ENCODE results near the gene UGT1A9. TPM values are rescaled to one million over a fixed set of nuclear protein-coding genes. Genes with fewer than 3 reads are reported as not detected.
"Not testable (repeated sequence)": the region's sequence is repeated elsewhere in the genome, so short reads cannot be mapped to it uniquely, and the experiment has no call there.

UGT1A9 gene
- polyA plus RNA-seq, 1 donor from 2014 or later = not detected

- H3K9ac ChIP-seq (ENCODE audit: low read length) = no peak overlapping the region
- TF ChIP-seq REST (IDR thresholded peaks at IDR 0.05; ENCODE audit: borderline replicate concordance) (no peak), MXI1 (conservative IDR thresholded peaks at IDR 0.05; ENCODE audit: poor library complexity, severe bottlenecking) (no peak), TAF1 (IDR thresholded peaks at IDR 0.05; ENCODE audit: low read depth) (no peak), EP300 (conservative IDR thresholded peaks at IDR 0.05; ENCODE audit: poor library complexity, severe bottlenecking) (no peak), EZH2 (IDR thresholded peaks at IDR 0.05; ENCODE audit: borderline replicate concordance, insufficient read depth, low read length, poor library complexity, severe bottlenecking) (no peak), SMC3 (conservative IDR thresholded peaks at IDR 0.05; ENCODE audit: poor library complexity) (no peak)
- TF ChIP-seq, protein P1, sequence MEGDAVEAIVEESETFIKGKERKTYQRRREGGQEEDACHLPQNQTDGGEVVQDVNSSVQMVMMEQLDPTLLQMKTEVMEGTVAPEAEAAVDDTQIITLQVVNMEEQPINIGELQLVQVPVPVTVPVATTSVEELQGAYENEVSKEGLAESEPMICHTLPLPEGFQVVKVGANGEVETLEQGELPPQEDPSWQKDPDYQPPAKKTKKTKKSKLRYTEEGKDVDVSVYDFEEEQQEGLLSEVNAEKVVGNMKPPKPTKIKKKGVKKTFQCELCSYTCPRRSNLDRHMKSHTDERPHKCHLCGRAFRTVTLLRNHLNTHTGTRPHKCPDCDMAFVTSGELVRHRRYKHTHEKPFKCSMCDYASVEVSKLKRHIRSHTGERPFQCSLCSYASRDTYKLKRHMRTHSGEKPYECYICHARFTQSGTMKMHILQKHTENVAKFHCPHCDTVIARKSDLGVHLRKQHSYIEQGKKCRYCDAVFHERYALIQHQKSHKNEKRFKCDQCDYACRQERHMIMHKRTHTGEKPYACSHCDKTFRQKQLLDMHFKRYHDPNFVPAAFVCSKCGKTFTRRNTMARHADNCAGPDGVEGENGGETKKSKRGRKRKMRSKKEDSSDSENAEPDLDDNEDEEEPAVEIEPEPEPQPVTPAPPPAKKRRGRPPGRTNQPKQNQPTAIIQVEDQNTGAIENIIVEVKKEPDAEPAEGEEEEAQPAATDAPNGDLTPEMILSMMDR (IDR thresholded peaks at IDR 0.05; ENCODE audit: poor library complexity, severe bottlenecking) = no peak
Measured at GRCh38 chr2:233743464-233744259, 72.0 kb downstream of the UGT1A9 start.

DNA sequence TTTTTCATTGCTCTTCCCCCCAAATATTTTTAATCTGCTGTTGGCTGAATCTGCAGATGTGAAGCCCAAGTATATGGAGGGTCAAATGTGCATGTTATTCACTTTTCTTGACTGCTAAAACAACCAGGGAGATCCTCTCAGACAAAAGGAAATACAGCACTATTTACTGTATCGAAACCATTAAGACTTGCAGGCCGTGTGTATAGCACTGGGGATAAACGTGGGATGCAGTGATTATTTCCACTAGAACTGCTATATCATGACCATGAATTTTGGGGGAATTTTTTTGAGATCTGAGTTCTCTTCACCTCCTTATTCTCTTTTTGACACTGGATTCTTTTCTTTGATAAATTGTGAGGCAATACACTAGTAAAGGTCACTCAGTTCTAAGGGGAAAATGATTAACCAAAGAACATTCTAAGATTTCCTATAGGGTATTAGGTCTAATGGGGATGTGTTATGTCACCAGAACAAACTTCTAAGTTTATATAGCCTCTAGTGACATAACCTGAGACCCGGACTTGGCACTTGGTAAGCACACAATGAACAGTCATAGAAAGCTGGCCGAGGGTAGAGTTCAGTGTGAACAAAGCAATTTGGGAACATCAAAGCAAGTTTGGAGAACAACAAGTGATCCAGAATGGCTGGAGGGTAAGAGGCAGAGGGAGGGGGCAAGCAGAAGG is 73.5 kb downstream of the UGT1A9 start:
- Histone ChIP-seq H3K9me3 (ENCODE audit: low read length) (no peaks in the 10 kb centered on the region), H3K36me3 (ENCODE audit: insufficient read depth, low read length) (no peaks in the 10 kb centered on the region), H3K9me2 (ENCODE audit: insufficient read depth, low read length) (no peaks in the 10 kb centered on the region), H3K27ac (ENCODE audit: low read length) (no peak overlapping the region), H3K79me2 (replicated peaks; ENCODE audit: insufficient read depth, low read length) (no peaks in the 10 kb centered on the region), H3F3A (ENCODE audit: insufficient read depth, low read length, poor library complexity, severe bottlenecking) (no peaks in the 10 kb centered on the region), H2AFZ (ENCODE audit: low read depth, low read length) (no peak overlapping the region), H3K4me2 (ENCODE audit: low read length) (no peak overlapping the region), H4K20me1 (ENCODE audit: insufficient read depth) (no peaks in the 10 kb centered on the region), H3K9ac (ENCODE audit: low read length) (no peak overlapping the region), H3K4me3 (ENCODE audit: low read length) (no peak overlapping the region), H3K27me3 (ENCODE audit: insufficient read depth, low read depth, low read length) (no peaks in the 10 kb centered on the region)
- TF ChIP-seq SMC3 (conservative IDR thresholded peaks at IDR 0.05; ENCODE audit: poor library complexity) (no peak), POLR2AphosphoS5 (IDR thresholded peaks at IDR 0.05) (no peak), EP300 (conservative IDR thresholded peaks at IDR 0.05; ENCODE audit: poor library complexity, severe bottlenecking) (no peak), REST (IDR thresholded peaks at IDR 0.05; ENCODE audit: borderline replicate concordance) (no peak), EZH2 (IDR thresholded peaks at IDR 0.05; ENCODE audit: borderline replicate concordance, insufficient read depth, low read length, poor library complexity, severe bottlenecking) (no peak), MXI1 (conservative IDR thresholded peaks at IDR 0.05; ENCODE audit: poor library complexity, severe bottlenecking) (no peak)
- TF ChIP-seq, protein P1 (IDR thresholded peaks at IDR 0.05; ENCODE audit: poor library complexity, severe bottlenecking) = no peak

More at GRCh38 chr2:233743464-233744259, 72.0 kb downstream of the UGT1A9 start:
- Histone ChIP-seq H3K9me2 (ENCODE audit: insufficient read depth, low read length) (no peaks in the 10 kb centered on the region), H3F3A (ENCODE audit: insufficient read depth, low read length, poor library complexity, severe bottlenecking) (no peaks in the 10 kb centered on the region), H4K20me1 (ENCODE audit: insufficient read depth) (no peaks in the 10 kb centered on the region), H3K79me2 (replicated peaks; ENCODE audit: insufficient read depth, low read length) (no peaks in the 10 kb centered on the region), H3K4me2 (ENCODE audit: low read length) (no peak overlapping the region), H3K4me3 (ENCODE audit: low read length) (no peak overlapping the region), H3K9me3 (ENCODE audit: low read length) (no peaks in the 10 kb centered on the region), H2AFZ (ENCODE audit: low read depth, low read length) (no peak overlapping the region), H3K36me3 (ENCODE audit: insufficient read depth, low read length) (no peaks in the 10 kb centered on the region), H3K27ac (ENCODE audit: low read length) (no peak overlapping the region), H3K27me3 (ENCODE audit: insufficient read depth, low read depth, low read length) (no peaks in the 10 kb centered on the region)

DNA sequence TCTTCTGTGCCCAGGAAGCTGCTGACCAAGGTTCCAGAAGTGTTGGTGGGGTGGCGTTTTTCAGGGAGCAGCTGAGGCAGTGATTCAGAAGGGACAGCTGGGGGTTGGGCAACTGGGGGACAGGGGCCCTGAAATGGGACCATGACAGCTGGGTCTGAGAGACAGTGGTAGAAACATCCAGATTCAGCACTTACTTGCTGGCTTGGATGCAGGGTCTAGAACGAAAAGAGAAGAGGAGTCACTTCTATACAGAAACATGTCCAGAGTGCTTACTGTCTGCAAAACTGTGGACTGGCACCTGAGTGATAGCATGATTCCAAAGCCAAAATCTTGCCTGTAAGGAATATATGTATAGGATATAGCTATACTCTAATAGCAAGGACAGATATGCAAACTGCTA is 74.1 kb downstream of the UGT1A9 start:
- H3K4me2 ChIP-seq (ENCODE audit: low read length); H3F3A ChIP-seq (ENCODE audit: insufficient read depth, low read length, poor library complexity, severe bottlenecking); H3K9me2 ChIP-seq (ENCODE audit: insufficient read depth, low read length); H3K9ac ChIP-seq (ENCODE audit: low read length); H3K9me3 ChIP-seq (ENCODE audit: low read length); H3K27me3 ChIP-seq (ENCODE audit: insufficient read depth, low read depth, low read length); H2AFZ ChIP-seq (ENCODE audit: low read depth, low read length); H3K4me3 ChIP-seq (ENCODE audit: low read length); H3K36me3 ChIP-seq (ENCODE audit: insufficient read depth, low read length); H3K79me2 ChIP-seq (replicated peaks; ENCODE audit: insufficient read depth, low read length); H4K20me1 ChIP-seq (ENCODE audit: insufficient read depth); H3K27ac ChIP-seq (ENCODE audit: low read length): not testable (repeated sequence)

All from neural cell (in vitro differentiated cells).